ENCODE data around the gene ICAM2. TPM values are rescaled to one million over a fixed set of nuclear protein-coding genes. Genes with fewer than 3 reads are reported as not detected.

ICAM2 gene
- total and polyA plus RNA-seq, 2 donors from 2014 or later = 38.8 to 55.8 TPM

DNA sequence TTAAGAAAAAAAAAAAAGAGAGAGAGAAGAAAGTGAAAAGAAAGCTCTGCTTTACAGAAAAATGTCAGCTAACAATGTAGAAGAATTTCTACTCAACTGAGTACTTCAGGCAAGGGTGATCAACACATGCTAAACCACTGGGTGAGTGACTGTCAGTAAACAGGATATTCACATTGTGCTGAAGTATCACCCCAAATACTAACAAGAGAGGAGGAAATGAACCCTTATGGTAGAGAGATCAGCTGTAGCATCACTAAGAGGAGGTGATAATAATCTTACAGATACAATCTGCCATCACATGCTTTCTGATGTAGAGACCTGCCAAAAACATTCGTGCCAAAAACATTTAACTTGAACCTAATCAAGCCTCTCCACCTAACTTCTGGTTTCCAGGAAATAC lies 30.7 kb upstream of the ICAM2 start:
- FAIRE-seq (no peak), DNase-seq (no peak)
- no peaks in the 10 kb centered on the region for H3K4me1 ChIP-seq (ENCODE audit: control insufficient read depth in 2 of 3, insufficient read depth in 2 of 3, low read depth in 1 of 3, low read length in 3 of 3)
- H3K4me3 ChIP-seq (ENCODE audit: low read length in 3 of 3) = no peak overlapping the region
- H3K9me3 ChIP-seq (ENCODE audit: control insufficient read depth in 2 of 3, insufficient read depth in 1 of 3, low read length in 3 of 3) = no peaks in the 10 kb centered on the region
- intact Hi-C loops (cut with DNase I) = no loop called here
- H3K27ac ChIP-seq (ENCODE audit: low read depth in 2 of 2, low read length in 2 of 2) = no peak overlapping the region
- no peak overlapping the region for H3K9ac ChIP-seq (ENCODE audit: low read length in 3 of 3)
- H3K27me3 ChIP-seq (ENCODE audit: control insufficient read depth, insufficient read depth, low read length) = no peaks in the 10 kb centered on the region
- peaks cover 0 to 33% (median 33%) of the 10 kb centered on the region in 3 donors for H3K36me3 ChIP-seq (ENCODE audit: control insufficient read depth in 2 of 3, insufficient read depth in 3 of 3, low read length in 3 of 3)
- TF ChIP-seq, protein P1, sequence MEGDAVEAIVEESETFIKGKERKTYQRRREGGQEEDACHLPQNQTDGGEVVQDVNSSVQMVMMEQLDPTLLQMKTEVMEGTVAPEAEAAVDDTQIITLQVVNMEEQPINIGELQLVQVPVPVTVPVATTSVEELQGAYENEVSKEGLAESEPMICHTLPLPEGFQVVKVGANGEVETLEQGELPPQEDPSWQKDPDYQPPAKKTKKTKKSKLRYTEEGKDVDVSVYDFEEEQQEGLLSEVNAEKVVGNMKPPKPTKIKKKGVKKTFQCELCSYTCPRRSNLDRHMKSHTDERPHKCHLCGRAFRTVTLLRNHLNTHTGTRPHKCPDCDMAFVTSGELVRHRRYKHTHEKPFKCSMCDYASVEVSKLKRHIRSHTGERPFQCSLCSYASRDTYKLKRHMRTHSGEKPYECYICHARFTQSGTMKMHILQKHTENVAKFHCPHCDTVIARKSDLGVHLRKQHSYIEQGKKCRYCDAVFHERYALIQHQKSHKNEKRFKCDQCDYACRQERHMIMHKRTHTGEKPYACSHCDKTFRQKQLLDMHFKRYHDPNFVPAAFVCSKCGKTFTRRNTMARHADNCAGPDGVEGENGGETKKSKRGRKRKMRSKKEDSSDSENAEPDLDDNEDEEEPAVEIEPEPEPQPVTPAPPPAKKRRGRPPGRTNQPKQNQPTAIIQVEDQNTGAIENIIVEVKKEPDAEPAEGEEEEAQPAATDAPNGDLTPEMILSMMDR (IDR thresholded peaks at IDR 0.05; ENCODE audit: borderline replicate concordance, extremely low read depth, insufficient read depth) = no peak

DNA sequence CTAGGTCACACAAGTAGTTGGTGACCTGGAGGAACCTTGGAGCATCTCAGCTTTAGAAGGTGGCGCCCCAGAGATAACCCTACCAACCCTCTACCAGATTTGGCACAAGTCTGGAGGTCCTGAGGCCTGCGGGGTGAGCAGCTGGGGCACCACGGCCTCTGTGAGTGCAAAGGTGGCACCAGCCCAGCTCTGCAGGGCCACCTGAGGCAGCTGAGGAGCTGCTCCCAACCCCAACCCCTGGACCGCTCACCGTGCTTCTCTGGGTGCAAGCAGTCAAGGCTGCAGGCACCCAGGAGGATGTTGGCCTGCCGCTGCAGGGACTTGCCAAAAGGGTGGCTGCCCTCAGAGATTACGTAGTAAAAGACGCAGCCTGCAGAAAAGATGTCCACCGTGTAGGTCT lies 28.4 kb upstream of the ICAM2 start:
- Histone ChIP-seq H3K9ac (ENCODE audit: low read length in 3 of 3) (no peak overlapping the region), H3K27ac (ENCODE audit: low read depth in 2 of 2, low read length in 2 of 2) (no peak overlapping the region), H3K36me3 (ENCODE audit: control insufficient read depth in 2 of 3, insufficient read depth in 3 of 3, low read length in 3 of 3) (peaks cover 0 to 52% (median 40%) of the 10 kb centered on the region in 3 donors), H3K4me3 (ENCODE audit: low read length in 3 of 3) (no peak overlapping the region), H3K9me3 (ENCODE audit: control insufficient read depth in 2 of 3, insufficient read depth in 1 of 3, low read length in 3 of 3) (no peaks in the 10 kb centered on the region), H3K4me1 (ENCODE audit: control insufficient read depth in 2 of 3, insufficient read depth in 2 of 3, low read depth in 1 of 3, low read length in 3 of 3) (no peaks in the 10 kb centered on the region), H3K27me3 (ENCODE audit: control insufficient read depth, insufficient read depth, low read length) (no peaks in the 10 kb centered on the region)
- intact Hi-C loops (cut with DNase I) = no loop called here
- FAIRE-seq (no peak), DNase-seq (no peak)
- TF ChIP-seq, protein P1 (IDR thresholded peaks at IDR 0.05; ENCODE audit: borderline replicate concordance, extremely low read depth, insufficient read depth) = no peak

DNA sequence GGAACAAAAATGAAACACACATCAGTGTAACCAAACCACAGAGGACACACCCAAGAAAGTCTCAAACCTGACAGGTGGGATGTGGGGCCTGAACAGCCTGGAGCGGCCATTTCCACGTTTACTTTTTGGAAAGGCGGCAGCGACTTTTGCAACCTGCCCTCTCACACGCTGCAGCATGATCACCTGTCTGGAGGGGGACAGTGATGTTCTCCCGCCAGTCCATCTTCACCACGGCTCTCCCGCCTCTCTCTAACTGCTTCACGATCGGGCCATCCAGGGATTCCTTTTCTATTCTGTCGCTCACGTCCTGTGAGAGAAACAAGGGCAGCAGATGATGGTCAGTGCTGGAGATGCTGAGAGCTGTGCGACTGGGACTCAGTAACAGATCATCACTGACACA lies 24.7 kb upstream of the ICAM2 start:
- FAIRE-seq (no peak), DNase-seq (no peak)
- Histone ChIP-seq H3K4me1 (ENCODE audit: control insufficient read depth in 2 of 3, insufficient read depth in 2 of 3, low read depth in 1 of 3, low read length in 3 of 3) (no peaks in the 10 kb centered on the region), H3K36me3 (ENCODE audit: control insufficient read depth in 2 of 3, insufficient read depth in 3 of 3, low read length in 3 of 3) (peaks cover 0 to 36% (median 34%) of the 10 kb centered on the region in 3 donors), H3K9me3 (ENCODE audit: control insufficient read depth in 2 of 3, insufficient read depth in 1 of 3, low read length in 3 of 3) (no peaks in the 10 kb centered on the region), H3K4me3 (ENCODE audit: low read length in 3 of 3) (no peak overlapping the region), H3K27me3 (ENCODE audit: control insufficient read depth, insufficient read depth, low read length) (no peaks in the 10 kb centered on the region), H3K9ac (ENCODE audit: low read length in 3 of 3) (no peak overlapping the region), H3K27ac (ENCODE audit: low read depth in 2 of 2, low read length in 2 of 2) (no peak overlapping the region)
- intact Hi-C loops (cut with DNase I) = no loop called here
- TF ChIP-seq, protein P1 (IDR thresholded peaks at IDR 0.05; ENCODE audit: borderline replicate concordance, extremely low read depth, insufficient read depth) = no peak

Measured in kidney (tissue), 14 donors.